22Rv1 (cell line): ENCODE results near the gene PTPRD.

ENCODE experiments used
- CTCF ChIP-seq: fragments of 450-650 bp; IDR thresholded peaks from 2 replicates; pipeline ENCODE4 v1.5.1; 2017; ENCODE audit warnings: mild to moderate bottlenecking
- ZFX ChIP-seq: fragments of 450-650 bp; IDR thresholded peaks from 2 replicates; pipeline ENCODE4 v1.6.1; 2017; ENCODE audit warnings: antibody characterized with exemption, borderline replicate concordance

DNA sequence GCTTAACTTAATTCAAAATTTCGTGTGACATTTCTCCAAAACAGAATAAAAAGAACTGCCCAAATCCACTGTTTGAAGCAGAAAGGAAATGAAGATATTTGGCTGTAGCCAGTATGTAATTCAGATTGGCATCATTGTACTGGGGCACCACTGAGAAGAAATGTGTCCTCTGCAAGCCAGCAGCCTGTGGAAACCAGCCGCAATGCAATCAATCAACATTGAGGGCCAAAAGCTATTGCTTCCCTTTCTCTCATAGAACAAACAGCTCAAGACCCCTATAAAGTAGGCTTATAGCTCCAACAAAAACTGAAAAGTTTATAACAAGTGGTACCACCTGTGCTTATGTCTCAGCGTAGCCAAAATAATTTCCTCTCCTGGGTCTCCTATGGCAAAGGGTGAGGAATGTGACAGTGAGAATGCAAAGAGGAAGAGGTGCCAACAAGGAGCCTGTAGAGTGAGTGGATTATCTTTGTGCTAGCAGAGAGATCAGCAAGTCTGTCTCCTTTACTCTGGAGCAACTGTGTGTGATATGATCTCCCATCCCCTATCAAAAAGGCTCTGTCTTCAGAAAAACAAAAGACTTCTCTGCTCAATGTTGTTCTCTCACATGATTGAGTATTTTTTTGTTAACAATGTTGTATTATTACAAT lies 1740.9 kb downstream of the PTPRD start:
- TF ChIP-seq CTCF: no peak
- TF ChIP-seq ZFX: no peak
